ENCODE results near the gene NBR1. TPM values are rescaled to one million over a fixed set of nuclear protein-coding genes. Genes with fewer than 3 reads are reported as not detected.
"Not testable (repeated sequence)": the region's sequence is repeated elsewhere in the genome, so short reads cannot be mapped to it uniquely, and the experiment has no call there.

Gene NBR1
- polyA plus RNA-seq, 1 donor (not counting 4 experiments of a cell fraction or from before 2014, with no cell fraction given), result 65.7 TPM

- no peak for DNase-seq (ENCODE audit: low read depth, low spot score)
- no peak for FAIRE-seq
- H3K9ac ChIP-seq (ENCODE audit: control insufficient read depth, extremely low read depth, insufficient read depth, low read length), result no peak overlapping the region
- H3K4me1 ChIP-seq (ENCODE audit: control insufficient read depth, extremely low read depth, insufficient read depth, low read length), result peaks cover 18% of the 10 kb centered on the region
- H3K4me2 ChIP-seq (ENCODE audit: control insufficient read depth, extremely low read depth, insufficient read depth, low read depth, low read length), result no peak overlapping the region
- H3K4me3 ChIP-seq (ENCODE audit: control insufficient read depth in 2 of 3, extremely low read depth in 1 of 3, insufficient read depth in 2 of 3, low read depth in 1 of 3, low read length in 3 of 3), result no peak overlapping the region
- no peak overlapping the region for H2AFZ ChIP-seq (ENCODE audit: control insufficient read depth, low read length)
- dilution Hi-C loops (cut with MboI; ENCODE audit: extremely low pct_ligation_motif_present, low sequenced_read_pairs), result no loop called here
- peaks cover 6 to 19% of the 10 kb centered on the region in 2 experiments for H3K36me3 ChIP-seq (ENCODE audit: control insufficient read depth in 2 of 2, extremely low read depth in 1 of 2, insufficient read depth in 2 of 2, low read length in 2 of 2)
- TF ChIP-seq EZH2 (IDR thresholded peaks at IDR 0.05; ENCODE audit: low read length) (no peak), CTCF (optimal IDR thresholded peaks at IDR 0.05 in 1 of 3, IDR thresholded peaks at IDR 0.05 in 1 of 3, conservative IDR thresholded peaks at IDR 0.05 in 1 of 3; ENCODE audit: extremely low read depth in 1 of 3, insufficient read depth in 2 of 3, low read length in 3 of 3) (no peak)
- H3K27me3 ChIP-seq (ENCODE audit: control insufficient read depth, extremely low read depth, insufficient read depth, low read length), result no peaks in the 10 kb centered on the region
- peaks cover 30% of the 10 kb centered on the region for H3K79me2 ChIP-seq (ENCODE audit: control insufficient read depth, insufficient read depth, low read length)
- no peaks in the 10 kb centered on the region for H3K9me1 ChIP-seq (ENCODE audit: control insufficient read depth, extremely low read depth, insufficient read depth, low read length)
- no peaks in the 10 kb centered on the region for H4K20me1 ChIP-seq (ENCODE audit: control insufficient read depth, extremely low read depth, insufficient read depth, low read length)
- H3K9me3 ChIP-seq (ENCODE audit: control insufficient read depth, low read depth, low read length), result no peaks in the 10 kb centered on the region
- no peak overlapping the region for H3K27ac ChIP-seq (ENCODE audit: control insufficient read depth, insufficient read depth, low read length)
Measured at GRCh38 chr17:43176119-43176570, 5.1 kb downstream of the NBR1 start.

GRCh38 chr17:43183921-43184320 lies 12.9 kb downstream of the NBR1 start:
- H4K20me1 ChIP-seq (ENCODE audit: control insufficient read depth, extremely low read depth, insufficient read depth, low read length), result no peaks in the 10 kb centered on the region

GRCh38 chr17:43186656-43187055 lies 15.6 kb downstream of the NBR1 start:
- H3K9me1 ChIP-seq (ENCODE audit: control insufficient read depth, extremely low read depth, insufficient read depth, low read length); H3K9ac ChIP-seq (ENCODE audit: control insufficient read depth, extremely low read depth, insufficient read depth, low read length); dilution Hi-C loops (cut with MboI; ENCODE audit: extremely low pct_ligation_motif_present, low sequenced_read_pairs); H3K4me3 ChIP-seq (ENCODE audit: control insufficient read depth in 2 of 3, extremely low read depth in 1 of 3, insufficient read depth in 2 of 3, low read depth in 1 of 3, low read length in 3 of 3); H4K20me1 ChIP-seq (ENCODE audit: control insufficient read depth, extremely low read depth, insufficient read depth, low read length); H3K27ac ChIP-seq (ENCODE audit: control insufficient read depth, insufficient read depth, low read length); H3K4me1 ChIP-seq (ENCODE audit: control insufficient read depth, extremely low read depth, insufficient read depth, low read length); H3K9me3 ChIP-seq (ENCODE audit: control insufficient read depth, low read depth, low read length); H3K27me3 ChIP-seq (ENCODE audit: control insufficient read depth, extremely low read depth, insufficient read depth, low read length); FAIRE-seq; H2AFZ ChIP-seq (ENCODE audit: control insufficient read depth, low read length); DNase-seq (ENCODE audit: low read depth, low spot score); H3K4me2 ChIP-seq (ENCODE audit: control insufficient read depth, extremely low read depth, insufficient read depth, low read depth, low read length); H3K79me2 ChIP-seq (ENCODE audit: control insufficient read depth, insufficient read depth, low read length): not testable (repeated sequence)
- peaks cover 20% of the 10 kb centered on the region in 2 experiments for H3K36me3 ChIP-seq (ENCODE audit: control insufficient read depth in 2 of 2, extremely low read depth in 1 of 2, insufficient read depth in 2 of 2, low read length in 2 of 2)

More at GRCh38 chr17:43183921-43184320, 12.9 kb downstream of the NBR1 start:
- DNase-seq (ENCODE audit: low read depth, low spot score), result no peak
- no peak for FAIRE-seq
- H3K4me1 ChIP-seq (ENCODE audit: control insufficient read depth, extremely low read depth, insufficient read depth, low read length), result no peaks in the 10 kb centered on the region
- H3K4me3 ChIP-seq (ENCODE audit: control insufficient read depth in 2 of 3, extremely low read depth in 1 of 3, insufficient read depth in 2 of 3, low read depth in 1 of 3, low read length in 3 of 3), result no peak overlapping the region
- H3K9ac ChIP-seq (ENCODE audit: control insufficient read depth, extremely low read depth, insufficient read depth, low read length), result no peak overlapping the region
- H3K9me1 ChIP-seq (ENCODE audit: control insufficient read depth, extremely low read depth, insufficient read depth, low read length), result no peaks in the 10 kb centered on the region
- dilution Hi-C loops (cut with MboI; ENCODE audit: extremely low pct_ligation_motif_present, low sequenced_read_pairs), result no loop called here
- H3K4me2 ChIP-seq (ENCODE audit: control insufficient read depth, extremely low read depth, insufficient read depth, low read depth, low read length), result no peak overlapping the region
- no peak overlapping the region for H2AFZ ChIP-seq (ENCODE audit: control insufficient read depth, low read length)
- H3K36me3 ChIP-seq (ENCODE audit: control insufficient read depth in 2 of 2, extremely low read depth in 1 of 2, insufficient read depth in 2 of 2, low read length in 2 of 2), result peaks cover 2 to 19% of the 10 kb centered on the region in 2 experiments
- H3K79me2 ChIP-seq (ENCODE audit: control insufficient read depth, insufficient read depth, low read length), result no peaks in the 10 kb centered on the region
- H3K27me3 ChIP-seq (ENCODE audit: control insufficient read depth, extremely low read depth, insufficient read depth, low read length), result no peaks in the 10 kb centered on the region
- no peak overlapping the region for H3K27ac ChIP-seq (ENCODE audit: control insufficient read depth, insufficient read depth, low read length)
- TF ChIP-seq EZH2 (IDR thresholded peaks at IDR 0.05; ENCODE audit: low read length), result no peak
- TF ChIP-seq CTCF (optimal IDR thresholded peaks at IDR 0.05 in 1 of 3, IDR thresholded peaks at IDR 0.05 in 1 of 3, conservative IDR thresholded peaks at IDR 0.05 in 1 of 3; ENCODE audit: extremely low read depth in 1 of 3, insufficient read depth in 2 of 3, low read length in 3 of 3), result no peak
- no peaks in the 10 kb centered on the region for H3K9me3 ChIP-seq (ENCODE audit: control insufficient read depth, low read depth, low read length)

Data from keratinocyte (primary cell).